Activated T-cell treated with anti-CD3 and anti-CD28 coated beads, Interleukin-2, amount 50 U/mL, for 72 hours (primary cell): Measurements from ENCODE around the gene OBSCN. TPM values are rescaled to one million over a fixed set of nuclear protein-coding genes. Genes with fewer than 3 reads are reported as not detected.

Experiments
- ATAC-seq, 2 donors: fragments of 150-1000 bp; cut with Tn5 transposase; replicated peaks in 1 of 2; 2 replicates each; pipeline ENCODE4 v1.10.0; 2021; ENCODE audit warnings: moderate library complexity in 2 of 2, mild to moderate bottlenecking in 1 of 2
- DNase-seq, 2 donors: peaks; one replicate each; pipeline ENCODE4 v3.0.0; 2021 to 2022; ENCODE audit warnings: mixed read lengths in 1 of 2
- H3K27ac Mint-ChIP-seq: one replicate; pipeline ENCODE4 v1.8.0; 2022; ENCODE audit warnings: mild to moderate bottlenecking, moderate library complexity, mixed read lengths
- H3K27me3 Mint-ChIP-seq: one replicate; pipeline ENCODE4 v1.8.0; 2022; ENCODE audit warnings: low read depth, mixed read lengths
- H3K36me3 Mint-ChIP-seq, 2 donors: one replicate each; pipeline ENCODE4 v1.8.0; 2022; ENCODE audit warnings: mixed read lengths in 2 of 2, mild to moderate bottlenecking in 1 of 2; ENCODE audit not compliant: insufficient read depth in 2 of 2
- H3K4me1 Mint-ChIP-seq: one replicate; pipeline ENCODE4 v1.8.0; 2022; ENCODE audit warnings: low read depth, mixed read lengths
- H3K4me3 Mint-ChIP-seq, 2 donors: one replicate each; pipeline ENCODE4 v1.8.0; 2022; ENCODE audit warnings: mild to moderate bottlenecking in 2 of 2, mixed read lengths in 2 of 2, moderate library complexity in 2 of 2
- H3K9me3 Mint-ChIP-seq, 2 donors: one replicate each; pipeline ENCODE4 v1.8.0; 2022; ENCODE audit warnings: mixed read lengths in 2 of 2
- total RNA-seq, 2 donors: library from RNA; stranded (reverse); gene quantifications; one replicate each; pipeline ENCODE4 v1.2.3, GENCODE V29; 2022

Gene OBSCN
- total RNA-seq, 2 donors from 2014 or later: 25.0 to 27.7 TPM

DNA sequence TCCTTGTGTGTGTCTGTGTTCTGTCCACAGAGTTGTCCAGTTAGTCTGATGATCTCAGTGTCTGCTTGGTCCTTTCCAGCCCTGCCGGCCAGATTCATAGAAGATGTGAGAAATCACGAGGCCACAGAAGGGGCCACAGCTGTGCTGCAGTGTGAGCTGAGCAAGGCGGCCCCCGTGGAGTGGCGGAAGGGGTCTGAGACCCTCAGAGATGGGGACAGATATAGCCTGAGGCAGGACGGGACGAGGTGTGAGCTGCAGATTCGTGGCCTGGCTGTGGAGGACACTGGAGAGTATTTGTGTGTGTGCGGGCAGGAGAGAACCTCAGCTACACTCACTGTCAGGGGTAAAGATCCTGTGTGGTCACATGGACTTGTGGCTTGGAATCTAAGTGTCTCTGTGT, 95.8 kb downstream of the OBSCN start:
- ATAC-seq: no peak
- H3K9me3 Mint-ChIP-seq: peaks cover 19 to 23% of the 10 kb centered on the region in 2 donors
- no peaks in the 10 kb centered on the region for H3K4me1 Mint-ChIP-seq
- H3K4me3 Mint-ChIP-seq: no peak overlapping the region
- H3K36me3 Mint-ChIP-seq: peaks cover 16 to 41% of the 10 kb centered on the region in 2 donors
- DNase-seq: no peak
- no peaks in the 10 kb centered on the region for H3K27me3 Mint-ChIP-seq
- no peak overlapping the region for H3K27ac Mint-ChIP-seq

- Mint-ChIP-seq H3K4me3 (no peak overlapping the region), H3K9me3 (peaks cover 19 to 20% of the 10 kb centered on the region in 2 donors), H3K27me3 (no peaks in the 10 kb centered on the region), H3K27ac (no peak overlapping the region), H3K4me1 (no peaks in the 10 kb centered on the region), H3K36me3 (peaks cover 16 to 36% of the 10 kb centered on the region in 2 donors)
- DNase-seq (no peak), ATAC-seq (no peak)
These were observed 96.4 kb downstream of the OBSCN start for GRCh38 chr1:228304225-228304624.

- no peaks in the 10 kb centered on the region for H3K4me1 Mint-ChIP-seq
- no peak overlapping the region for H3K4me3 Mint-ChIP-seq
- no peaks in the 10 kb centered on the region for H3K27me3 Mint-ChIP-seq
- ATAC-seq: no peak
- H3K36me3 Mint-ChIP-seq: peaks cover 14 to 32% of the 10 kb centered on the region in 2 donors
- H3K27ac Mint-ChIP-seq: no peak overlapping the region
- H3K9me3 Mint-ChIP-seq: peaks cover 19 to 20% of the 10 kb centered on the region in 2 donors
- DNase-seq: no peak
These were observed 97.0 kb downstream of the OBSCN start for GRCh38 chr1:228304766-228305395.

- Mint-ChIP-seq H3K27ac (no peak overlapping the region), H3K4me1 (no peaks in the 10 kb centered on the region), H3K36me3 (peaks cover 14 to 29% of the 10 kb centered on the region in 2 donors), H3K9me3 (peaks cover 18% of the 10 kb centered on the region in 2 donors), H3K4me3 (no peak overlapping the region), H3K27me3 (no peaks in the 10 kb centered on the region)
- DNase-seq (no peak), ATAC-seq (no peak)
These were observed 97.9 kb downstream of the OBSCN start for GRCh38 chr1:228305721-228306152.

GRCh38 chr1:228306275-228307217, 98.7 kb downstream of the OBSCN start:
- H3K27ac Mint-ChIP-seq: no peak overlapping the region
- peaks cover 14 to 26% of the 10 kb centered on the region in 2 donors for H3K36me3 Mint-ChIP-seq
- H3K9me3 Mint-ChIP-seq: peaks cover 12 to 16% of the 10 kb centered on the region in 2 donors

DNA sequence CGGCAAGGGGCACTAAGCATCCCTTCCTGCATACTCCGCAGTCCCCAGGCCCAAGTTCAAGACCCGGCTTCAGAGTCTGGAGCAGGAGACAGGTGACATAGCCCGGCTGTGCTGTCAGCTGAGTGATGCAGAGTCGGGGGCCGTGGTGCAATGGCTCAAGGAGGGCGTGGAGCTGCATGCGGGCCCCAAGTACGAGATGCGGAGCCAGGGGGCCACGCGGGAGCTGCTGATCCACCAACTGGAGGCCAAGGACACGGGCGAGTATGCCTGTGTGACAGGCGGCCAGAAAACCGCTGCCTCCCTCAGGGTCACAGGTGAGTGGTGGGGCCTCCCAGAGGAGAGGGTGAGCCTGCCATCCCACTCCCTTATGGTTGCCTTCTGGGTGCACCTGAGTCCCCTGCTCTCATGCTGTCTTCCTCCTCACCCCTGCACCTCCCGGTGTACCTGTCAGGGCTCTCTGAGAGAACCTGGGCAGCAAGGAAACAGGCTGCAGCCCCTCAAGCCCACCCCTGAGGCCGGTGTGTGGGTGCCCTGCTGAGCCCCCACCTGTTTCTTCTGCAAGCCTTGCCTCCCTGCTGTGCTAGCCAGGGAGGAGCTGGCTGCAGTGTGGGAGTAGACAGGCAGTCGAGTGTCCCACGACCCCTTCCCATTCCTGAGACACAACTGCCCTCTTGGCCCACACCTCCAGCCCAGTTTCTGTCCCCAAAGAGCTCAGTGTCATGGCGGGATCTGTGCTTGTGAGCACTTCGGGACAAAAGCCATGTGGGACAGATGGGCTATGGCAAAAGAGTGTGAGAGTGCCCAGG, 99.6 kb downstream of the OBSCN start:
- H3K4me3 Mint-ChIP-seq: no peak overlapping the region
- peaks cover 7 to 10% of the 10 kb centered on the region in 2 donors for H3K9me3 Mint-ChIP-seq
- DNase-seq (no peak), ATAC-seq (no peak)
- H3K4me1 Mint-ChIP-seq: no peaks in the 10 kb centered on the region
- H3K27ac Mint-ChIP-seq: no peak overlapping the region
- H3K27me3 Mint-ChIP-seq: no peaks in the 10 kb centered on the region
- peaks cover 9 to 17% of the 10 kb centered on the region in 2 donors for H3K36me3 Mint-ChIP-seq

More at GRCh38 chr1:228306275-228307217, 98.7 kb downstream of the OBSCN start:
- H3K4me3 Mint-ChIP-seq: no peak overlapping the region
- no peaks in the 10 kb centered on the region for H3K4me1 Mint-ChIP-seq
- H3K27me3 Mint-ChIP-seq: no peaks in the 10 kb centered on the region
- no peak for DNase-seq
- ATAC-seq: no peak

- DNase-seq (no peak), ATAC-seq (no peak)
- H3K9me3 Mint-ChIP-seq: peaks cover 5 to 6% of the 10 kb centered on the region in 2 donors
These were observed 100.3 kb downstream of the OBSCN start for GRCh38 chr1:228308085-228308601.

GRCh38 chr1:228308628-228309325, 100.9 kb downstream of the OBSCN start:
- H3K4me3 Mint-ChIP-seq: no peak overlapping the region
- no peaks in the 10 kb centered on the region for H3K27me3 Mint-ChIP-seq
- H3K9me3 Mint-ChIP-seq: peaks cover 3 to 4% of the 10 kb centered on the region in 2 donors
- ATAC-seq (no peak), DNase-seq (no peak)
- H3K36me3 Mint-ChIP-seq: peaks cover 5 to 7% of the 10 kb centered on the region in 2 donors
- no peaks in the 10 kb centered on the region for H3K4me1 Mint-ChIP-seq
- H3K27ac Mint-ChIP-seq: no peak overlapping the region

More at GRCh38 chr1:228308085-228308601, 100.3 kb downstream of the OBSCN start:
- Mint-ChIP-seq H3K4me3 (no peak overlapping the region), H3K36me3 (peaks cover 8 to 13% of the 10 kb centered on the region in 2 donors), H3K27ac (no peak overlapping the region), H3K27me3 (no peaks in the 10 kb centered on the region), H3K4me1 (no peaks in the 10 kb centered on the region)

GRCh38 chr1:228309326-228310067, 101.7 kb downstream of the OBSCN start:
- no peak for ATAC-seq
- Mint-ChIP-seq H3K36me3 (peaks cover under 1 to 3% of the 10 kb centered on the region in 2 donors), H3K9me3 (peaks cover 2 to 3% of the 10 kb centered on the region in 2 donors), H3K27ac (no peak overlapping the region), H3K4me1 (no peaks in the 10 kb centered on the region), H3K27me3 (no peaks in the 10 kb centered on the region), H3K4me3 (no peak overlapping the region)
- DNase-seq: no peak

DNA sequence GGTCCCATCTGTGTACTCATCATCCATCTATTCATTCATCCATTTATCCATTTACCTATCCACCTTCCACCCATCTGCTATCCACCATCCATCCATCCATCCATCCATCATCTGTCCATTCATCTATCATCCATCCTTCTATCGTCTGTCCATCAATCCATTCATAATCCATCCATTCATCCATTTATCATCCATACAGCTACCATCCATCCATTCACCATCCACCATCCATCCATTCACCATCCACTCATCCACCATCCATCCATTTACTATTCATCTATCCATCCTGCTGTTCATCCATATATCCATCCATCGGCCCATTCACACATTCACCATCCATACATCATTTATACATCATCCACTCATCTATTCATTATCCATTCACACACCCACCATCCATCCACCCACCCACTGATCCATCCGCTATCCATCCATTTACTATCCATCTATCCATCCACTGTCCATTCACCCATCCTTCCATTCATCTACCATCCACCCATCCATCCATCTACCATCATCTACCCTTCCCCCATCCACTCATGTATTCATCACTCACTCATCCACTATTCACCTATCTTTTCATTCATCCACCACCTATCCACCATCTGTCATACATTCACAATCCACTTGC, 102.4 kb downstream of the OBSCN start:
- no peak overlapping the region for H3K4me3 Mint-ChIP-seq
- H3K27ac Mint-ChIP-seq: no peak overlapping the region
- H3K27me3 Mint-ChIP-seq: no peaks in the 10 kb centered on the region
- ATAC-seq (no peak), DNase-seq (no peak)
- H3K36me3 Mint-ChIP-seq: peaks cover 0 to 3% of the 10 kb centered on the region in 2 donors
- peaks cover 0 to 3% of the 10 kb centered on the region in 2 donors for H3K9me3 Mint-ChIP-seq
- H3K4me1 Mint-ChIP-seq: no peaks in the 10 kb centered on the region

GRCh38 chr1:228311091-228311490, 103.2 kb downstream of the OBSCN start:
- peaks cover 0 to 3% of the 10 kb centered on the region in 2 donors for H3K36me3 Mint-ChIP-seq
- DNase-seq (no peak), ATAC-seq (no peak)
- H3K27ac Mint-ChIP-seq: no peak overlapping the region
- no peaks in the 10 kb centered on the region for H3K27me3 Mint-ChIP-seq
- no peak overlapping the region for H3K4me3 Mint-ChIP-seq
- no peaks in the 10 kb centered on the region for H3K4me1 Mint-ChIP-seq
- peaks cover 0 to 3% of the 10 kb centered on the region in 2 donors for H3K9me3 Mint-ChIP-seq
